ENCODE measurements around the gene CCT6B. TPM values are rescaled to one million over a fixed set of nuclear protein-coding genes. Genes with fewer than 3 reads are reported as not detected.

Gene CCT6B
- polyA plus RNA-seq, 2 of the 4 experiments (the other 2 are of a cell fraction): 0.77 to 3.1 TPM

DNA sequence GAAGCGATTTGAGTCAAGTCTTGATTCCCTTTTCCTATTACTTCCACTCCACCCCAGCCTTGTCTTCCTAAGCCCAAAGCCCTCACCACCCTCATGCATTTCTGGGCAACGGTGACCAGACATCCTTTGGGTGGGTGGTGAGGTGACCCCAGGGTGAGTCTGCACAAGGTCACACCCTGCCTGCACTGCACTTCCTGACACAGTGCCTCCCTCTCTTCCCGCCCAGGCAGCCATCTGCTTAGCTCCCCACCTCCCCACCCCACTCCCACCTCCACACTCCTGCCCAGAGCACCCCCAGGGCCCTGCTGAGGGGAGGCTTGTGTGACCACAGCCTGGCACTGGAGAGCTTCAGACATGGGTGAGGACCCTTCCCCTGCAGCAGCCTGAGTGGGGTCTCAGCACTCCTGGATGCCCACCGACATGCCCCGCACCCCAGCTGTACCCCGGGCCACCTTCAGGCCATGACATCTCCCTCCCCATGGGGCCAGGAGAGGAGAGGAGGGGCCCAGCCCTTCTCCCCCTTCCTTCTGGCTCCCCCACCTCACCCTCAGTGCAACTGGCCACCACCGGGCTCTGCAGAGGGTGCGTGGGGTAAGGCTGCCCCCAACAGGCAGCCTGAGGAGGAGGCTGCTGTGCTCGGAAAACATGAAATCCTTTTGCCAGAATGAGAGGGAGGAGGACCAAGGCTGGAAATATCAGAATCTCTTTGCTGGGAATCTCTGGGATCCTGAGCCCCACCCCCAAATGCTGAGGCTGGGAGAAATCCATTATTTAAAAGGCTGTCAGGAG is 68.6 kb downstream of the CCT6B start:
- TF ChIP-seq JUN (IDR thresholded peaks at IDR 0.05) (no peak), MAFK (IDR thresholded peaks at IDR 0.05; ENCODE audit: partially characterized antibody) (no peak), PHF8 (IDR thresholded peaks at IDR 0.05; ENCODE audit: borderline replicate concordance, low read depth) (no peak), NPAS2 (CRISPR knock-in tag; IDR thresholded peaks at IDR 0.05; ENCODE audit: borderline replicate concordance) (no peak), ZNF302 (CRISPR knock-in tag; IDR thresholded peaks at IDR 0.05) (no peak), CEBPB (IDR thresholded peaks at IDR 0.05) (no peak), CBX2 (IDR thresholded peaks at IDR 0.05; ENCODE audit: borderline replicate concordance, low read depth) (no peak), RAD21 (conservative IDR thresholded peaks at IDR 0.05 in 1 of 2, IDR thresholded peaks at IDR 0.05 in 1 of 2) (peak; percentile 66 to 83), SMC3 (IDR thresholded peaks at IDR 0.05) (peak; percentile 38; the same call in 1 of the 3 replicates), NR3C1 (IDR thresholded peaks at IDR 0.05) (no peak)
- TF ChIP-seq, protein P1, sequence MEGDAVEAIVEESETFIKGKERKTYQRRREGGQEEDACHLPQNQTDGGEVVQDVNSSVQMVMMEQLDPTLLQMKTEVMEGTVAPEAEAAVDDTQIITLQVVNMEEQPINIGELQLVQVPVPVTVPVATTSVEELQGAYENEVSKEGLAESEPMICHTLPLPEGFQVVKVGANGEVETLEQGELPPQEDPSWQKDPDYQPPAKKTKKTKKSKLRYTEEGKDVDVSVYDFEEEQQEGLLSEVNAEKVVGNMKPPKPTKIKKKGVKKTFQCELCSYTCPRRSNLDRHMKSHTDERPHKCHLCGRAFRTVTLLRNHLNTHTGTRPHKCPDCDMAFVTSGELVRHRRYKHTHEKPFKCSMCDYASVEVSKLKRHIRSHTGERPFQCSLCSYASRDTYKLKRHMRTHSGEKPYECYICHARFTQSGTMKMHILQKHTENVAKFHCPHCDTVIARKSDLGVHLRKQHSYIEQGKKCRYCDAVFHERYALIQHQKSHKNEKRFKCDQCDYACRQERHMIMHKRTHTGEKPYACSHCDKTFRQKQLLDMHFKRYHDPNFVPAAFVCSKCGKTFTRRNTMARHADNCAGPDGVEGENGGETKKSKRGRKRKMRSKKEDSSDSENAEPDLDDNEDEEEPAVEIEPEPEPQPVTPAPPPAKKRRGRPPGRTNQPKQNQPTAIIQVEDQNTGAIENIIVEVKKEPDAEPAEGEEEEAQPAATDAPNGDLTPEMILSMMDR (IDR thresholded peaks at IDR 0.05): peak; percentile 46; the same call in 2 of the 3 replicates
- TF ChIP-seq, protein P2, sequence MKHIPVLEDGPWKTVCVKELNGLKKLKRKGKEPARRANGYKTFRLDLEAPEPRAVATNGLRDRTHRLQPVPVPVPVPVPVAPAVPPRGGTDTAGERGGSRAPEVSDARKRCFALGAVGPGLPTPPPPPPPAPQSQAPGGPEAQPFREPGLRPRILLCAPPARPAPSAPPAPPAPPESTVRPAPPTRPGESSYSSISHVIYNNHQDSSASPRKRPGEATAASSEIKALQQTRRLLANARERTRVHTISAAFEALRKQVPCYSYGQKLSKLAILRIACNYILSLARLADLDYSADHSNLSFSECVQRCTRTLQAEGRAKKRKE (CRISPR knock-in tag; IDR thresholded peaks at IDR 0.05; ENCODE audit: low read depth): no peak
- TF ChIP-seq, protein P3, sequence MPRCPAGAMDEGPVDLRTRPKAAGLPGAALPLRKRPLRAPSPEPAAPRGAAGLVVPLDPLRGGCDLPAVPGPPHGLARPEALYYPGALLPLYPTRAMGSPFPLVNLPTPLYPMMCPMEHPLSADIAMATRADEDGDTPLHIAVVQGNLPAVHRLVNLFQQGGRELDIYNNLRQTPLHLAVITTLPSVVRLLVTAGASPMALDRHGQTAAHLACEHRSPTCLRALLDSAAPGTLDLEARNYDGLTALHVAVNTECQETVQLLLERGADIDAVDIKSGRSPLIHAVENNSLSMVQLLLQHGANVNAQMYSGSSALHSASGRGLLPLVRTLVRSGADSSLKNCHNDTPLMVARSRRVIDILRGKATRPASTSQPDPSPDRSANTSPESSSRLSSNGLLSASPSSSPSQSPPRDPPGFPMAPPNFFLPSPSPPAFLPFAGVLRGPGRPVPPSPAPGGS (IDR thresholded peaks at IDR 0.05): no peak
- Histone ChIP-seq H3K27ac (no peak overlapping the region), H3K4me2 (no peak overlapping the region), H3K9me3 (no peaks in the 10 kb centered on the region), H3K4me1 (no peaks in the 10 kb centered on the region), H3K4me3 (no peak overlapping the region)
- WGBS (ENCODE audit: missing lambda C conversion rate): 29% methylated on average over 7 of the region's 9 CpGs
- FAIRE-seq (no peak), ATAC-seq (peak; percentile 43 to 80; a peak in 4 of 6 replicates), DNase-seq (ENCODE audit: low read depth in 1 of 2, low spot score in 1 of 2) (peak; percentile 33 to 50)
- CTCF ChIA-PET: interaction anchor here (1.2 to 1.9 kb wide), 7 partner anchors 8 to 482 kb away, joined by 3 to 8 read pairs (median 4); no protein-coding TSS in a partner anchor
- POLR2A ChIA-PET: no interaction called here

DNA sequence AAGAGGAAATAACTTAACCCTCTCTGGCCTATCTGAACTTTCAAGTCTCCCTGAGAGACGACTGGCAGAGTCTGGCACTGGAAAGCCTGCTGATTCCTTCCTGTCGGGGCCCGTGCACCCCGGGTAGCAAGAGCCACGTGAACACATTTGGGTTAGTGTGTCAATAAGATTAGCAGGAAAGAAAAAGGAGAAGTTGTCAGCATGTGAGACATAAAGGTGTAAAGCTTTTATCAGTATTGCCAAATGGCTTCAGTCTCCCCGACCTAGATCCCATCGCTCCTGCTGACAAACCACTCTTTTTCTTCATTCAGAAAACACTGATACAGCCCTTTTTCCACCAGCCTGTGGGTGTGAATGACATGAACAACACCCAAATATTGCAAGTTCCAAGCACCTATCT is 74.4 kb downstream of the CCT6B start:
- Histone ChIP-seq H3K4me1 (no peaks in the 10 kb centered on the region), H3K9me3 (no peaks in the 10 kb centered on the region), H3K4me2 (no peak overlapping the region), H3K4me3 (no peak overlapping the region), H3K27ac (no peak overlapping the region)
- DNase-seq (ENCODE audit: low read depth in 1 of 2, low spot score in 1 of 2): no peak
- ChIA-PET POLR2A (no interaction called here), CTCF (no interaction called here)
- 20% methylated on average over 7 of the region's 7 CpGs for WGBS (ENCODE audit: missing lambda C conversion rate)
- ATAC-seq: no peak
- FAIRE-seq: no peak
- no peak for TF ChIP-seq NPAS2 (CRISPR knock-in tag; IDR thresholded peaks at IDR 0.05; ENCODE audit: borderline replicate concordance)
- no peak for TF ChIP-seq GATA3 (IDR thresholded peaks at IDR 0.05; ENCODE audit: borderline replicate concordance)
- TF ChIP-seq ESRRA (IDR thresholded peaks at IDR 0.05; ENCODE audit: borderline replicate concordance, low read length): no peak
- no peak for TF ChIP-seq NR3C1 (IDR thresholded peaks at IDR 0.05)
- TF ChIP-seq, protein P3 (IDR thresholded peaks at IDR 0.05): no peak
- TF ChIP-seq, protein P4, sequence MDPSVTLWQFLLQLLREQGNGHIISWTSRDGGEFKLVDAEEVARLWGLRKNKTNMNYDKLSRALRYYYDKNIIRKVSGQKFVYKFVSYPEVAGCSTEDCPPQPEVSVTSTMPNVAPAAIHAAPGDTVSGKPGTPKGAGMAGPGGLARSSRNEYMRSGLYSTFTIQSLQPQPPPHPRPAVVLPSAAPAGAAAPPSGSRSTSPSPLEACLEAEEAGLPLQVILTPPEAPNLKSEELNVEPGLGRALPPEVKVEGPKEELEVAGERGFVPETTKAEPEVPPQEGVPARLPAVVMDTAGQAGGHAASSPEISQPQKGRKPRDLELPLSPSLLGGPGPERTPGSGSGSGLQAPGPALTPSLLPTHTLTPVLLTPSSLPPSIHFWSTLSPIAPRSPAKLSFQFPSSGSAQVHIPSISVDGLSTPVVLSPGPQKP (IDR thresholded peaks at IDR 0.05; ENCODE audit: low read depth, low read length): no peak
- TF ChIP-seq CBX8 (IDR thresholded peaks at IDR 0.05): no peak
- no peak for TF ChIP-seq CBX2 (IDR thresholded peaks at IDR 0.05; ENCODE audit: borderline replicate concordance, low read depth)
- TF ChIP-seq CHD2 (IDR thresholded peaks at IDR 0.05; ENCODE audit: low read length, partially characterized antibody): no peak
- TF ChIP-seq HEYL (CRISPR knock-in tag; IDR thresholded peaks at IDR 0.05): no peak
- TF ChIP-seq PHF8 (IDR thresholded peaks at IDR 0.05; ENCODE audit: borderline replicate concordance, low read depth): no peak
- TF ChIP-seq TFCP2L1 (CRISPR knock-in tag; IDR thresholded peaks at IDR 0.05): no peak
- TF ChIP-seq HOXA7 (CRISPR knock-in tag; IDR thresholded peaks at IDR 0.05): no peak
- no peak for TF ChIP-seq RARB (CRISPR knock-in tag; IDR thresholded peaks at IDR 0.05)
- no peak for TF ChIP-seq RFX5 (IDR thresholded peaks at IDR 0.05)
- TF ChIP-seq HOXB5 (CRISPR knock-in tag; IDR thresholded peaks at IDR 0.05): no peak
- TF ChIP-seq, protein P5, sequence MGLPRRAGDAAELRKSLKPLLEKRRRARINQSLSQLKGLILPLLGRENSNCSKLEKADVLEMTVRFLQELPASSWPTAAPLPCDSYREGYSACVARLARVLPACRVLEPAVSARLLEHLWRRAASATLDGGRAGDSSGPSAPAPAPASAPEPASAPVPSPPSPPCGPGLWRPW (IDR thresholded peaks at IDR 0.05): no peak
- TF ChIP-seq, protein P6, sequence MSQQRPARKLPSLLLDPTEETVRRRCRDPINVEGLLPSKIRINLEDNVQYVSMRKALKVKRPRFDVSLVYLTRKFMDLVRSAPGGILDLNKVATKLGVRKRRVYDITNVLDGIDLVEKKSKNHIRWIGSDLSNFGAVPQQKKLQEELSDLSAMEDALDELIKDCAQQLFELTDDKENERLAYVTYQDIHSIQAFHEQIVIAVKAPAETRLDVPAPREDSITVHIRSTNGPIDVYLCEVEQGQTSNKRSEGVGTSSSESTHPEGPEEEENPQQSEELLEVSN (IDR thresholded peaks at IDR 0.05; ENCODE audit: borderline replicate concordance, low read depth): no peak

Data from A549 (cell line).